CD4-positive, alpha-beta T cell treated with Interleukin-10 for 1 hour (primary cell): ENCODE data around the gene CXCL10.

Experiments
- DNase-seq: peaks from one replicate; pipeline ENCODE4 v3.0.0-alpha.2; 2020

The CXCL10 gene

GRCh38 chr4:75985116-75985515, 38.2 kb downstream of the CXCL10 start:
- DNase-seq = no peak

GRCh38 chr4:75980576-75980975, 42.7 kb downstream of the CXCL10 start:
- no peak for DNase-seq

GRCh38 chr4:75976177-75976576, 47.1 kb downstream of the CXCL10 start:
- no peak for DNase-seq

GRCh38 chr4:75973766-75974165, 49.5 kb downstream of the CXCL10 start:
- no peak for DNase-seq
